Fibroblast of peridontal ligament (primary cell): Measurements from ENCODE around the gene LIPA.
A peak's percentile ranks its signal among the peaks of the same experiment; 100 is the strongest.
"Not testable (repeated sequence)": the region's sequence is repeated elsewhere in the genome, so short reads cannot be mapped to it uniquely, and the experiment has no call there.

Source experiments
- DNase-seq: peaks from one replicate; pipeline ENCODE4 v3.0.0-alpha.2; 2010; ENCODE audit errors: extremely low read depth

The LIPA gene

GRCh38 chr10:89209718-89210117 lies 41.9 kb downstream of the LIPA start:
- no peak for DNase-seq

GRCh38 chr10:89207801-89208551 lies 43.6 kb downstream of the LIPA start:
- DNase-seq = no peak

- DNase-seq = peak; percentile 81
Observed at GRCh38 chr10:89207181-89207800, 44.3 kb downstream of the LIPA start, which contains the start of gene CH25H. CH25H (minus strand) TSS chr10:89207317; CDS start chr10:89207292, 25 bp downstream.

GRCh38 chr10:89206402-89207180 lies 45.0 kb downstream of the LIPA start:
- DNase-seq = no peak

- DNase-seq = no peak
Observed at GRCh38 chr10:89204621-89205185, 46.9 kb downstream of the LIPA start.

GRCh38 chr10:89203237-89203636 lies 48.3 kb downstream of the LIPA start:
- peak; percentile 81 for DNase-seq

GRCh38 chr10:89202033-89202425 lies 49.5 kb downstream of the LIPA start:
- DNase-seq = no peak

GRCh38 chr10:89201345-89202032 lies 50.1 kb downstream of the LIPA start:
- DNase-seq = no peak

GRCh38 chr10:89197473-89197872 lies 54.1 kb downstream of the LIPA start:
- no peak for DNase-seq

GRCh38 chr10:89191301-89191700 lies 60.3 kb downstream of the LIPA start:
- DNase-seq = peak; percentile 66

GRCh38 chr10:89189211-89189734 lies 62.3 kb downstream of the LIPA start:
- DNase-seq = no peak

- no peak for DNase-seq
Observed at GRCh38 chr10:89185658-89186057, 65.9 kb downstream of the LIPA start.

GRCh38 chr10:89184638-89185037 lies 66.9 kb downstream of the LIPA start:
- no peak for DNase-seq

GRCh38 chr10:89183571-89183970 lies 68.0 kb downstream of the LIPA start:
- DNase-seq = peak; percentile 63

- DNase-seq = no peak
Observed at GRCh38 chr10:89182894-89183293, 68.7 kb downstream of the LIPA start.

- peak; percentile 25 for DNase-seq
Observed at GRCh38 chr10:89175816-89176215, 75.8 kb downstream of the LIPA start.

GRCh38 chr10:89173075-89173474 lies 78.5 kb downstream of the LIPA start:
- peak; percentile 41 for DNase-seq

- peak; percentile 50 for DNase-seq
Observed at GRCh38 chr10:89171996-89172395, 79.6 kb downstream of the LIPA start.

- DNase-seq = peak; percentile 47
Observed at GRCh38 chr10:89171263-89171872, 80.2 kb downstream of the LIPA start.

GRCh38 chr10:89168354-89168900 lies 83.1 kb downstream of the LIPA start:
- not testable (repeated sequence) for DNase-seq

- DNase-seq = peak; percentile 60
Observed at GRCh38 chr10:89167915-89168314, 83.7 kb downstream of the LIPA start.
